Parathyroid adenoma (tissue), 2 donors: ENCODE data around the gene CDC25A.
A peak's percentile ranks its signal among the peaks of the same experiment; 100 is the strongest.

Experiments used
- H2AFZ ChIP-seq: fragments of 300-600 bp; sonication (generic); one replicate; pipeline ENCODE4 v1.7.0; 2017; ENCODE audit warnings: antibody characterized with exemption, mild to moderate bottlenecking
- H3K27ac ChIP-seq: fragments of 300-600 bp; sonication (generic); one replicate; pipeline ENCODE4 v1.7.0; 2017
- H3K27me3 ChIP-seq: fragments of 300-600 bp; sonication (generic); one replicate; pipeline ENCODE4 v1.7.0; 2017; ENCODE audit warnings: low read length; ENCODE audit not compliant: control insufficient read depth, insufficient read depth
- H3K36me3 ChIP-seq: fragments of 300-600 bp; sonication (generic); one replicate; pipeline ENCODE4 v1.7.0; 2017; ENCODE audit warnings: low read length; ENCODE audit not compliant: control insufficient read depth, insufficient read depth
- H3K4me1 ChIP-seq: fragments of 300-600 bp; sonication (generic); one replicate; pipeline ENCODE4 v1.7.0; 2017; ENCODE audit warnings: control low read depth
- H3K4me2 ChIP-seq: fragments of 300-600 bp; sonication (generic); one replicate; pipeline ENCODE4 v1.7.0; 2017; ENCODE audit warnings: low read length
- H3K4me3 ChIP-seq: fragments of 300-600 bp; sonication (generic); one replicate; pipeline ENCODE4 v1.7.0; 2017; ENCODE audit warnings: low read depth, low read length
- H3K79me2 ChIP-seq: fragments of 300-600 bp; sonication (generic); one replicate; pipeline ENCODE4 v1.7.0; 2017; ENCODE audit warnings: control low read depth
- H3K9ac ChIP-seq: fragments of 300-600 bp; sonication (generic); one replicate; pipeline ENCODE4 v1.7.0; 2017; ENCODE audit warnings: mild to moderate bottlenecking
- H3K9me3 ChIP-seq: fragments of 300-600 bp; sonication (generic); one replicate; pipeline ENCODE4 v1.7.0; 2017; ENCODE audit warnings: low read length; ENCODE audit not compliant: control insufficient read depth
- CTCF ChIP-seq: fragments of 300-600 bp; sonication (generic); IDR thresholded peaks from one replicate; pipeline ENCODE4 v1.7.0; 2017; ENCODE audit warnings: antibody characterized with exemption, mild to moderate bottlenecking
- donor health status: primary hyperparathyroidism.

Gene CDC25A

GRCh38 chr3:48157202-48157840 is 30.9 kb downstream of the CDC25A start:
- H2AFZ ChIP-seq: no peak overlapping the region

GRCh38 chr3:48156163-48156562 is 32.1 kb downstream of the CDC25A start:
- Histone ChIP-seq H3K4me1 (peaks cover 7% of the 10 kb centered on the region), H3K27me3 (no peaks in the 10 kb centered on the region), H3K9ac (no peak overlapping the region), H3K36me3 (no peaks in the 10 kb centered on the region), H3K79me2 (no peaks in the 10 kb centered on the region), H3K27ac (no peak overlapping the region), H3K4me3 (no peak overlapping the region), H2AFZ (no peak overlapping the region), H3K4me2 (no peak overlapping the region), H3K9me3 (no peaks in the 10 kb centered on the region)
- TF ChIP-seq CTCF: no peak

More at GRCh38 chr3:48157202-48157840, 30.9 kb downstream of the CDC25A start:
- no peak overlapping the region for H3K4me2 ChIP-seq
- no peaks in the 10 kb centered on the region for H3K9me3 ChIP-seq
- TF ChIP-seq CTCF: no peak
- no peak overlapping the region for H3K27ac ChIP-seq
- H3K27me3 ChIP-seq: no peaks in the 10 kb centered on the region
- no peaks in the 10 kb centered on the region for H3K36me3 ChIP-seq
- H3K79me2 ChIP-seq: no peaks in the 10 kb centered on the region
- H3K9ac ChIP-seq: no peak overlapping the region
- H3K4me3 ChIP-seq: no peak overlapping the region
- H3K4me1 ChIP-seq: peaks cover 7% of the 10 kb centered on the region

DNA sequence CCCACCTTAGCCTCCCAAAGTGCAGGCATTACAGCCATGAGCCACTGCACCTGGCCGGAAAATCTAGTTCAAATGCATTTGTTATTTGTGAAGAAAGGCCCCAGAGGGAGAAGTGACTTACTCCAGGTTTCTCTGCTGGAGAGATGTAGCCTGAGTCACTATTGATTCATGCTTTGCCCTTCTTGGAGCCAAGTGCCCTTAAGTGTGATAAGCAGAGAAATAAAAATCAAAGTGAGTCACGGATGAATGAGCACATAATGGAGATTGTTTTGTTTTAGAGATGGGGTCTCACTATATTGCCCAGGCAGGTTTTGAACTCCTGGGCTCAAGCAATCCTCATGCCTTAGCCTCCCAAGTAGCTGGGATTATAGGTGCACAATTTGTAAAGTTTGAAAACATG is 33.1 kb downstream of the CDC25A start:
- H3K9me3 ChIP-seq: no peaks in the 10 kb centered on the region
- no peak overlapping the region for H3K27ac ChIP-seq
- no peak overlapping the region for H3K4me2 ChIP-seq
- H3K79me2 ChIP-seq: no peaks in the 10 kb centered on the region
- H3K36me3 ChIP-seq: no peaks in the 10 kb centered on the region
- peaks cover 7% of the 10 kb centered on the region for H3K4me1 ChIP-seq
- no peak overlapping the region for H3K4me3 ChIP-seq
- no peak for TF ChIP-seq CTCF
- H2AFZ ChIP-seq: peak overlapping the region; percentile 50
- H3K9ac ChIP-seq: no peak overlapping the region
- H3K27me3 ChIP-seq: no peaks in the 10 kb centered on the region

DNA sequence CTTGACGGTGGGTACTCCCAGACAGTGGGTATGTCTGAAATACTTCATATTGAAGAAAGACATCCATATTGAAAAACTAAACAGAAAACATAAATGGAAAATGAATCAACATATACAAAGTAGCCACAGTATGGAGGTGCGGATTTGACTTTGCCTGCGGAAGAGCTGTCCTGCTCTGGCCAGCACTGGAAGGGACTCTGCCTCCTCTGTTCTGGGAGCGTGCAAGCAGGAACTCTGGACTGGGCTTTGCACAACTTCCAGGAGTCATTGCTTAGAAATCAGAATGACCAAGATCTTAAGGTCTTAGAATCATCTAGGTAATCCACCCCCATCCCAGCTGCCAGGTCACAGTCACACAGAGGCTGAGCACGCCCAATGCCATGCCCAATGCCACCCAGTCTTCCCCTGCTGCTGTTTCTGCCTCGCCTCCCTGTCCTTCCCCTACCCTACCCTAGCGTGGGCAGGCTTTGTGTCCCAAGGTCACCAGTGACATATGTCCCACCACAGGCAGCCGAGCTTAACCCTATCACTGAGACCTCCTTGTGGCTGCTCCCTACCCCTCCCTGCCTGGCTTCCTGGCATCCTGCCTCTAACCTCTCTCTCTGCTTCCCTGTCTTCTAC is 36.3 kb downstream of the CDC25A start:
- no peak overlapping the region for H3K4me2 ChIP-seq
- H3K36me3 ChIP-seq: no peaks in the 10 kb centered on the region
- no peaks in the 10 kb centered on the region for H3K9me3 ChIP-seq
- no peak overlapping the region for H3K4me3 ChIP-seq
- H3K27ac ChIP-seq: no peak overlapping the region
- peak overlapping the region; percentile 23 for H2AFZ ChIP-seq
- H3K9ac ChIP-seq: no peak overlapping the region
- H3K27me3 ChIP-seq: no peaks in the 10 kb centered on the region
- H3K4me1 ChIP-seq: peaks cover 7% of the 10 kb centered on the region
- TF ChIP-seq CTCF: no peak
- no peaks in the 10 kb centered on the region for H3K79me2 ChIP-seq
